ENCODE measurements around the gene TRIM36.

TRIM36 gene

DNA sequence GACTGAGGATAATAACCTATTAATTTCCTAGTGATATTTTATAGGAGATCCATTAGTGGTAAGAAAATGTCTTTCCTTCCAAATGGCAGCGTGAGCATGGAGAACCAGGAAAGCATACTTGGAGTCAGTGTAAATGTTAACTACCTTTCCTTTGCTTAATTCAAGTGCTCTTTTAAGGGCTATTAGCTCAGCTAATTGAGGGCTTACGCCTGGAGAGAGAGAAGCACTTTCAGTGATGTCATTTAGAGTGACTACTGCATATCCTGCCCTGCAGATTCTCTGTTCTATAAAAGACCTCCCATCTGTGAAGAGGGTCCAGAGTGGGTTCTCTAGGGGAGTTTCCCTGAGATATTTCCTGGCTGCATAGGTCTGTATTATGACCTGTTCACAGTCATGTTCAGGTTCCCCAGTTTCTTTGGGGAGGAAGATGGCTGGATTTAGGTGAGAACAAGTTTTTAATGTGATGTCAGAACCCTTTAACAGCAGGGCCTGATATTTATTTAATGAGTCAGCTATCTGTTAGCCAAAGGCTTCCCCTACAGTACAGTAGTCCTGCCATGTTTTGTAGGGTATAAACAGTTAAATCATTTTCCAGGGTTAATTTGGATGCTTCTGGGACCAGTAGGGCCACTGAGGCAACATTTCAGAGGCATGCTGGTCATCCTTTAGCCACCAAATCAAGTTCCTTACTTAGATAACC is 89.6 kb downstream of the TRIM36 start:
- in situ Hi-C loops (cut with HindIII; ENCODE audit: low sequenced_read_pairs), result no loop called here
